Natural killer cell (primary cell): ENCODE data around the gene DLD. TPM values are rescaled to one million over a fixed set of nuclear protein-coding genes. Genes with fewer than 3 reads are reported as not detected.
"Not testable (repeated sequence)": the region's sequence is repeated elsewhere in the genome, so short reads cannot be mapped to it uniquely, and the experiment has no call there.

Experiments used
- ATAC-seq, 3 donors: fragments of 150-1000 bp in 2 of 3; fragments of 200-7000 bp in 1 of 3; cut with Tn5 transposase; 1 replicate in 1 of 3; 2 replicates in 2 of 3; pipeline ENCODE4 v1.10.0; 2021; ENCODE audit warnings: mild to moderate bottlenecking in 2 of 3, moderate library complexity in 2 of 3
- DNase-seq, 2 donors: peaks; one replicate each; pipeline versions ENCODE4 v3.0.0 to v3.0.0-alpha.2; 2013 to 2021; ENCODE audit warnings: mixed read lengths in 1 of 2
- H3K27ac ChIP-seq: one replicate; pipeline ENCODE4 v1.5.1; 2013; ENCODE audit warnings: mild to moderate bottlenecking, low read length
- H3K27me3 ChIP-seq: one replicate; pipeline ENCODE4 v1.6.1; 2013; ENCODE audit warnings: low read length; ENCODE audit not compliant: control insufficient read depth, insufficient read depth
- H3K36me3 ChIP-seq: one replicate; pipeline ENCODE4 v1.6.1; 2013; ENCODE audit warnings: low read length; ENCODE audit not compliant: control insufficient read depth, insufficient read depth
- H3K4me1 ChIP-seq: one replicate; pipeline ENCODE4 v1.6.1; 2013; ENCODE audit warnings: low read length; ENCODE audit not compliant: control insufficient read depth, insufficient read depth
- H3K4me3 ChIP-seq: one replicate; pipeline ENCODE4 v1.5.1; 2013; ENCODE audit warnings: low read length
- H3K9me3 ChIP-seq: one replicate; pipeline ENCODE4 v1.6.1; 2013; ENCODE audit warnings: low read length; ENCODE audit not compliant: control insufficient read depth, insufficient read depth
- H3K27ac Mint-ChIP-seq, 2 donors: one replicate each; pipeline ENCODE4 v1.8.0; 2022; ENCODE audit warnings: mild to moderate bottlenecking in 2 of 2, mixed read lengths in 2 of 2, moderate library complexity in 1 of 2
- H3K27me3 Mint-ChIP-seq, 2 donors: one replicate each; pipeline ENCODE4 v1.8.0; 2022; ENCODE audit warnings: low read depth in 2 of 2, mixed read lengths in 2 of 2
- H3K36me3 Mint-ChIP-seq: one replicate; pipeline ENCODE4 v1.8.0; 2022; ENCODE audit warnings: mixed read lengths
- H3K4me1 Mint-ChIP-seq, 2 donors: one replicate each; pipeline ENCODE4 v1.8.0; 2022; ENCODE audit warnings: mixed read lengths in 2 of 2
- H3K4me3 Mint-ChIP-seq: one replicate; pipeline ENCODE4 v1.8.0; 2022; ENCODE audit warnings: mild to moderate bottlenecking, moderate library complexity, mixed read lengths
- H3K9me3 Mint-ChIP-seq, 2 donors: one replicate each; pipeline ENCODE4 v1.8.0; 2022; ENCODE audit warnings: mixed read lengths in 2 of 2
- CTCF ChIP-seq: fragments of 200-600 bp; IDR thresholded peaks from one replicate; pipeline ENCODE4 v1.8.0; 2022; ENCODE audit warnings: antibody characterized with exemption
- WGBS: methylation state at CpG from one replicate; pipeline ENCODE4 v1.1.7; 2013; ENCODE audit warnings: missing lambda C conversion rate; ENCODE audit not compliant: insufficient coverage; 5-methylcytosine and 5-hydroxymethylcytosine counted together
- intact Hi-C: fragments of 100-400 bp; cut with micrococcal nuclease; formaldehyde crosslinking; loops from one replicate; pipeline ENCODE4 v1.14.2; 2022
- total RNA-seq, 4 donors: library from RNA; stranded (reverse); fragments of 120-200 nt in 1 of 4; gene quantifications; one replicate each; pipeline versions ENCODE4 v1.2.3 to v1.2.4, GENCODE V29; 2013 to 2022

The DLD gene
- total RNA-seq, 3 donors from 2014 or later (not counting 1 experiment from before 2014, with no cell fraction given) = 72.2 to 81.4 (median 80.9) TPM

- ATAC-seq (no peak), DNase-seq (no peak)
- H3K36me3 Mint-ChIP-seq = no peaks in the 10 kb centered on the region
- H3K27ac ChIP-seq = no peak overlapping the region
- no peak overlapping the region for H3K4me3 Mint-ChIP-seq
- no peak overlapping the region for H3K27ac Mint-ChIP-seq
- H3K36me3 ChIP-seq = no peaks in the 10 kb centered on the region
- H3K9me3 Mint-ChIP-seq = no peaks in the 10 kb centered on the region
- WGBS = 89% methylated on average over 2 of the region's 2 CpGs
- H3K4me1 ChIP-seq = no peaks in the 10 kb centered on the region
- TF ChIP-seq CTCF = no peak
- H3K27me3 Mint-ChIP-seq = peaks cover 5 to 10% of the 10 kb centered on the region in 2 donors
- no peak overlapping the region for H3K4me3 ChIP-seq
- intact Hi-C loops = no loop called here
- no peaks in the 10 kb centered on the region for H3K27me3 ChIP-seq
- no peaks in the 10 kb centered on the region for H3K4me1 Mint-ChIP-seq
- H3K9me3 ChIP-seq = no peaks in the 10 kb centered on the region
Observed at GRCh38 chr7:107953924-107954303, 62.9 kb downstream of the DLD start.

GRCh38 chr7:107955394-107955793 is 64.4 kb downstream of the DLD start:
- DNase-seq = no peak
- Histone ChIP-seq H3K27me3 (no peaks in the 10 kb centered on the region), H3K27ac (no peak overlapping the region), H3K4me1 (no peaks in the 10 kb centered on the region), H3K36me3 (no peaks in the 10 kb centered on the region), H3K9me3 (no peaks in the 10 kb centered on the region), H3K4me3 (no peak overlapping the region)
- H3K36me3 Mint-ChIP-seq = no peaks in the 10 kb centered on the region
- H3K27me3 Mint-ChIP-seq = peaks cover 7 to 10% of the 10 kb centered on the region in 2 donors
- ATAC-seq = no peak
- intact Hi-C loops = no loop called here
- no peak overlapping the region for H3K27ac Mint-ChIP-seq
- WGBS = 87% methylated on average over 5 of the region's 5 CpGs
- no peaks in the 10 kb centered on the region for H3K9me3 Mint-ChIP-seq
- no peaks in the 10 kb centered on the region for H3K4me1 Mint-ChIP-seq
- no peak for TF ChIP-seq CTCF
- no peak overlapping the region for H3K4me3 Mint-ChIP-seq

- H3K4me3 Mint-ChIP-seq, ATAC-seq: not testable (repeated sequence)
Observed at GRCh38 chr7:107956950-107957349, 66.0 kb downstream of the DLD start.

GRCh38 chr7:107957436-107957835 is 66.5 kb downstream of the DLD start:
- H3K36me3 ChIP-seq = no peaks in the 10 kb centered on the region
- intact Hi-C loops = no loop called here
- no peak overlapping the region for H3K4me3 Mint-ChIP-seq
- H3K4me1 ChIP-seq = no peaks in the 10 kb centered on the region
- no peaks in the 10 kb centered on the region for H3K27me3 ChIP-seq
- no peaks in the 10 kb centered on the region for H3K36me3 Mint-ChIP-seq
- no peak overlapping the region for H3K27ac Mint-ChIP-seq
- H3K4me1 Mint-ChIP-seq = no peaks in the 10 kb centered on the region
- no peak for TF ChIP-seq CTCF
- DNase-seq (no peak), ATAC-seq (no peak)
- WGBS = 87% methylated on average over 2 of the region's 2 CpGs
- H3K27me3 Mint-ChIP-seq = peaks cover 7 to 10% of the 10 kb centered on the region in 2 donors
- H3K9me3 Mint-ChIP-seq = no peaks in the 10 kb centered on the region
- no peak overlapping the region for H3K4me3 ChIP-seq
- H3K9me3 ChIP-seq = no peaks in the 10 kb centered on the region
- H3K27ac ChIP-seq = no peak overlapping the region

More at GRCh38 chr7:107956950-107957349, 66.0 kb downstream of the DLD start:
- H3K9me3 Mint-ChIP-seq, H3K9me3 ChIP-seq, H3K36me3 Mint-ChIP-seq, H3K4me3 ChIP-seq, H3K36me3 ChIP-seq, H3K27me3 Mint-ChIP-seq, H3K4me1 Mint-ChIP-seq, H3K27me3 ChIP-seq, H3K4me1 ChIP-seq, H3K27ac ChIP-seq, intact Hi-C loops, DNase-seq, H3K27ac Mint-ChIP-seq: not testable (repeated sequence)
- 98% methylated on average over 4 of the region's 4 CpGs for WGBS
